ENCODE data around the gene SSC5D.
A peak's percentile ranks its signal among the peaks of the same experiment; 100 is the strongest.

The SSC5D gene

GRCh38 chr19:55473225-55474012, 14.8 kb upstream of the SSC5D start:
- DNase-seq (ENCODE audit: low spot score), result no peak

GRCh38 chr19:55474269-55475265, 13.7 kb upstream of the SSC5D start:
- no peak for DNase-seq (ENCODE audit: low spot score)

DNA sequence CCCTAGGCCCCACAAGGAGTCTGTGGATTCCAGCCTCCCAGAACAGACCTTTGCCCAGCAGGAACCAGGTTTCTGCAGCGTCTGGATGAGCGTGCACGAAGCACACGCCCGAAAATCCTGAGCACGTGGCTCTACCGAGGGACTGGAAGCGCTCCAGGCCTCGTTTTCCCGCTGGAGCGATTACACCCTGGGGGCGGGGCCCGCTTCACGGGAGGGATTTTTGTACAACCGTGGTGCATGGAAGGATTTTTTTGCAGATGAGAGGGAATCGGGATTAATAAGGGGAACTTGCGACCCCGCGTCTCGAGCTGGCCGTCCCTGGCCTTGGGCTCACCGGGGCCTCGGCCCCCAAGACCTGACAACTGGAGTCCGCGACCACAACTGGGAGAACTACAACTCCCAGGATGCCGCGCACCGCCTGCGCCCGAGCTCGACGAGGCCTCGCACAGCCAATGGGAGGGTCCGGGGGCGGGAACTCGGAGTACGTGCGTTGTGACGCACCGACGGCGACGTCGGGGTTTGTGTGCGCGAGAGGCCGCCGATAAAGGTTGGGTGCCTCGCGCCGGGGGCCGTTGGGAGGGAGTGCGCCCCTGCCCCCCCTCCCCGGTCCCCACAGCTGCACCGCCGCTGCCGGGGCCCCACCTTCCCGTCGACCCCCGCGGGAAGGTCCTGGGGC, 12.0 kb upstream of the SSC5D start, which contains the start of gene ZNF628:
TSS of gene ZNF628 (plus strand) at position 518 of the 676 bp plus-strand sequence. CDS start 3,294 bp downstream, outside the sequence.
- DNase-seq (ENCODE audit: low spot score), result peak; percentile 97

- DNase-seq (ENCODE audit: low spot score), result no peak
These were observed 10.3 kb upstream of the SSC5D start for GRCh38 chr19:55477905-55478304.

DNA sequence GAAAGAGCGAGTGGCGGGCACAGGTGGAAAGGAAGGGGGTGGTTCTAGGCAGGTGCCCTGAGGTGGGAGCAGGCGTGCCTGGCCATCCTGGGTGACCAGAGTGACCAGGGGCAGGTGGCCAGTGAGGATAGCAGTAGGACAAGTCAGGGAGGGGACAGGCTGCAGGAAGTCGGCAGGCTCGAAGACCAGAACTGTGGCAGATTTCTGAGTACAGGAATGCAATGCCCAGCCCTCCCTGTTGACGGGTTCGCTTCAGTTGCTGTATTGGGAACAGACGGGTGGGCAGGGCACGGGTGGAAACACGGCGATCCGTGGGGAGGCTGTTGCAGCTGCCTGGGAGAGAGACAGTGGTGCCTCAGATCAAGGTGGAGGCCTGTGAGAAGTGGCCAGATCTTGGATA, 9.9 kb upstream of the SSC5D start:
- DNase-seq (ENCODE audit: low spot score), result no peak

GRCh38 chr19:55479045-55479444, 9.2 kb upstream of the SSC5D start:
- DNase-seq (ENCODE audit: low spot score), result no peak

DNA sequence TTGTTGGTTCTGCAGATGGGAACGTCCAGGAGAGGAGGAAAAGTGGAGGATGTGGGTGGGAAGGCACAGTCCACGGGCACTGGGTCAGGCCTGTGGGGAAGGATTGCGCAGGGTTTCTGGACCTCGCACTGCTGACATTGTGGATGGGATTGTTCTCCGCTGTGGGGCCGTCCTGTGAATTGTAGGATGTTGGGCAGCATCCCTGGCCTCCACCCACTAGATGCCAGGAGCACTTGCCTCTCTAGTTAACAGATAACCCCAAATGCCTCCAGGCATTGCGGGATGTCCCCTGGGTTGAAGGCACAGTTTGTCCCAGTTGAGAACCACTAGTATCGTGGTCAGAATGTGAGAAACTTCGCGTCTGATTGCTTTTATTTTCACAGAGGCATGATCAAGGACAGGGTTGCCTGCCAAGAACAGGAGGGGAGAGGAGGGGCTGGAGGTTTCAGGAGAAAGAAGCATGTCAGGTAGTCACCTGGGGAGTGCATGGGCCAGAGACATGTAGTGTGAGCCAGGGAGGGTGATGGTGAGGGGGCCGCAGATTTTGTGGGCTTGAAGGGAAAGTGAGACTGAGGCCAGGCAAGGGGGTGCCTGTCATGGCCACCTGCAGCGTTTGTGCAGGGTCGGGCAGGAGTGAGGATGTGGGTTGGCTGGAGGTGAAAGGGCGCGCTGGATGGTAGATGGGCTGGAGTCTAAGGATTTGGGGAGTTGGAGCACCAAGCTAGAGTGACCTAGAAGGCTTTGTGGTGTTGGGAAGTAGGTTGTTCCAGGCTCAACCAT, 8.6 kb upstream of the SSC5D start:
- DNase-seq (ENCODE audit: low spot score), result no peak

- no peak for DNase-seq (ENCODE audit: low spot score)
These were observed 7.0 kb upstream of the SSC5D start for GRCh38 chr19:55481148-55481793.

DNA sequence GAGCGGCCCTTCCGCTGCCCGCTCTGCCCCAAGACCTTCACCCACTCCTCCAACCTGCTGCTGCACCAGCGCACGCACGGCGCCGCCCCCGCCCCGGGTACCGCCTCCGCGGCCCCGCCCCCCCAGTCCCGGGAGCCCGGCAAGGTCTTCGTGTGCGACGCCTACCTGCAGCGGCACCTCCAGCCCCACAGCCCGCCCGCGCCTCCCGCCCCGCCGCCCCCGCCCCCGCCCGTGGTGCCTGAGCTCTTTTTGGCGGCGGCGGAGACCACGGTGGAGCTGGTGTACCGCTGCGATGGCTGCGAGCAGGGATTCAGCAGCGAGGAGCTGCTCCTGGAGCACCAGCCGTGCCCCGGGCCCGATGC, 6.5 kb upstream of the SSC5D start:
- DNase-seq (ENCODE audit: low spot score), result no peak

GRCh38 chr19:55482156-55482961, 5.9 kb upstream of the SSC5D start:
- DNase-seq (ENCODE audit: low spot score), result no peak

GRCh38 chr19:55482967-55483705, 5.1 kb upstream of the SSC5D start:
- no peak for DNase-seq (ENCODE audit: low spot score)

- no peak for DNase-seq (ENCODE audit: low spot score)
These were observed 4.3 kb upstream of the SSC5D start for GRCh38 chr19:55483706-55484592.

GRCh38 chr19:55484593-55485438, 3.4 kb upstream of the SSC5D start, which contains the start of gene NAT14:
Gene NAT14, plus strand, starts transcription at chr19:55485188. Its CDS starts 521 bp downstream, at chr19:55485709.
- DNase-seq (ENCODE audit: low spot score), result peak; percentile 14

DNA sequence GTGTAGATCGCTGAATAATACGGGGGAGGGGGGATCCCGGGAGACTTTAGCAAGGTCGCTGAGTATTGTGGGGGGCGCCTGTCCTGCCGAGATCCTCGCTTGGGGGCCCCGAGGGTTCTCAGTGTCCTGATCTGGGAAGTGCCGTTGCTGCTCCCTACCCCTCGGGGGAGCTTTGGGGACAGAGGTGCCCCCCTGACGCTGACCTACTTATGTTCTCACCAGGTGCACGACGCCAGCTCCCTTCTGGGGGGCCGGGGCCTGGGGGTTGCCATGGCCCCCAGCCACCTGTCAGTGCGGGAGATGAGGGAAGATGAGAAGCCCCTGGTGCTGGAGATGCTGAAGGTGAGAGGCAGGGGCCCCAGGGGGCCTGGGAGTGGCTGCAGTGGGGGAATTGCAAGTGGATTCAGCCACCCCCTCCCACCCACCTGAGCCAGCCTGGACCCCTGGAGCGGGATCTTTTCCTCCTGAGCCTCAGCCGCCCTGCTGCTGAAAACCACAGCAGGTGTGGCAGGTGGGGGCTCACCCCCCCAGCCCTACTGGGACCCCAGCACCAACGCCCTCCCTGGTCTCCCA, 2.7 kb upstream of the SSC5D start:
- no peak for DNase-seq (ENCODE audit: low spot score)

GRCh38 chr19:55486043-55486970, 1.9 kb upstream of the SSC5D start:
- no peak for DNase-seq (ENCODE audit: low spot score)

Data from hematopoietic multipotent progenitor cell treated with erythropoietin and hydrocortisone succinate and interleukin-3 and kit ligand, for 17 days (in vitro differentiated cells).